Thyroid gland (tissue), 4 donors: ENCODE data around the gene YTHDC2.

Source experiments
- CTCF ChIP-seq, 6 experiments: fragments of 200-600 bp in 3 of 6; fragments of 450-650 bp in 3 of 6; sonication (generic) in 3 of 6; IDR thresholded peaks; one replicate each; pipeline ENCODE4 v1.5.1; 2016 to 2019; ENCODE audit warnings: antibody characterized with exemption in 6 of 6, mild to moderate bottlenecking in 2 of 6, inconsistent platforms in 1 of 6, moderate library complexity in 1 of 6
- POLR2A ChIP-seq, 2 donors: fragments of 450-650 bp; IDR thresholded peaks; one replicate each; pipeline ENCODE4 v1.6.1; 2017; ENCODE audit warnings: antibody characterized with exemption in 2 of 2, mild to moderate bottlenecking in 2 of 2, moderate library complexity in 1 of 2

- TF ChIP-seq CTCF (IDR thresholded peaks at IDR 0.05) (no peak), POLR2A (IDR thresholded peaks at IDR 0.05) (no peak)
Measured at GRCh38 chr5:113478691-113479090, 34.8 kb upstream of the YTHDC2 start.
